ENCODE measurements around the gene SEPSECS.

SEPSECS gene

DNA sequence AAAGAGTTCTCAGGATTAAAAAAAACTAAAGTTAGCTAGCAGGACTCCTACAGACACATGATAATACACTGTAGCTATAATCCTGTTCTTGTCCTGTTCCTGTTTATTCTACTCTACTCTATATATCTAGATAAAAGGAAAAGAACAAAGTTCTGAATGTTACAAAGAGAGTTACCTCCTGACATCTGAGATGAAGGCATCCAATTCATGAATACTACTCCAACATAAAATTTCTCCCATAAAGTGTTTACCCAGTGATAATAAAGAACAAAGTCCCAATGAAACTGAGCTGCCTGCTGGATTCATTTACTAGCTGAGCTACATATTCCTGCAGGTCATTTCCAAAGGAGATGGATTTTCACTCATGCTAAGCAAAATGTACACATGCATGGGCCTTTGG, 27.1 kb downstream of the SEPSECS start:
- H3K4me3 ChIP-seq (ENCODE audit: low read depth, low read length): no peak overlapping the region
- no peak for TF ChIP-seq CTCF (IDR thresholded peaks at IDR 0.05; ENCODE audit: low read depth, low read length)

- no peak overlapping the region for H3K4me3 ChIP-seq (ENCODE audit: low read depth, low read length)
- no peak for TF ChIP-seq CTCF (IDR thresholded peaks at IDR 0.05; ENCODE audit: low read depth, low read length)
These were observed 28.3 kb downstream of the SEPSECS start for GRCh38 chr4:25131926-25132325.

- H3K4me3 ChIP-seq (ENCODE audit: low read depth, low read length): no peak overlapping the region
- no peak for TF ChIP-seq CTCF (IDR thresholded peaks at IDR 0.05; ENCODE audit: low read depth, low read length)
These were observed 28.9 kb downstream of the SEPSECS start for GRCh38 chr4:25131381-25131780.

GRCh38 chr4:25129917-25130316, 30.3 kb downstream of the SEPSECS start:
- no peak overlapping the region for H3K4me3 ChIP-seq (ENCODE audit: low read depth, low read length)
- TF ChIP-seq CTCF (IDR thresholded peaks at IDR 0.05; ENCODE audit: low read depth, low read length): no peak

DNA sequence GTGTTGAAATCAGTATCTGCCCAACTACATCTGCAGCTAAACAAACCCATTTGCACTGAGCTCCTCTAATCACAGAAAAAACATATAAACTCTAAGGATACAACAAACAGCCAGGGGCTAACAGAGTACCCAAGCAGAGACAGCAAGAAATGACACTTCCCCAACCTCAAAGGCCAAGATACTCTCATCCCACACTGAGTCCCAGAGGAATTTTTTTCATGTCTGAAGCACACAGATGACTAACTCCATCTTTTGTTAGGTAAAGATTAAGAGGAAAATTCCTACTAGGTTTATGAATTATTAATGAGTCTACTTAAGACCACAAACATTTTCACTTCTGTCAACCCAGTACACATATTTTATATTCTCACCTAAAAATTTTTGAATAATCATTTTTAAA, 31.6 kb downstream of the SEPSECS start:
- no peak for TF ChIP-seq CTCF (IDR thresholded peaks at IDR 0.05; ENCODE audit: low read depth, low read length)
- H3K4me3 ChIP-seq (ENCODE audit: low read depth, low read length): no peak overlapping the region

GRCh38 chr4:25123236-25123635, 37.0 kb downstream of the SEPSECS start:
- no peak for TF ChIP-seq CTCF (IDR thresholded peaks at IDR 0.05; ENCODE audit: low read depth, low read length)
- no peak overlapping the region for H3K4me3 ChIP-seq (ENCODE audit: low read depth, low read length)

DNA sequence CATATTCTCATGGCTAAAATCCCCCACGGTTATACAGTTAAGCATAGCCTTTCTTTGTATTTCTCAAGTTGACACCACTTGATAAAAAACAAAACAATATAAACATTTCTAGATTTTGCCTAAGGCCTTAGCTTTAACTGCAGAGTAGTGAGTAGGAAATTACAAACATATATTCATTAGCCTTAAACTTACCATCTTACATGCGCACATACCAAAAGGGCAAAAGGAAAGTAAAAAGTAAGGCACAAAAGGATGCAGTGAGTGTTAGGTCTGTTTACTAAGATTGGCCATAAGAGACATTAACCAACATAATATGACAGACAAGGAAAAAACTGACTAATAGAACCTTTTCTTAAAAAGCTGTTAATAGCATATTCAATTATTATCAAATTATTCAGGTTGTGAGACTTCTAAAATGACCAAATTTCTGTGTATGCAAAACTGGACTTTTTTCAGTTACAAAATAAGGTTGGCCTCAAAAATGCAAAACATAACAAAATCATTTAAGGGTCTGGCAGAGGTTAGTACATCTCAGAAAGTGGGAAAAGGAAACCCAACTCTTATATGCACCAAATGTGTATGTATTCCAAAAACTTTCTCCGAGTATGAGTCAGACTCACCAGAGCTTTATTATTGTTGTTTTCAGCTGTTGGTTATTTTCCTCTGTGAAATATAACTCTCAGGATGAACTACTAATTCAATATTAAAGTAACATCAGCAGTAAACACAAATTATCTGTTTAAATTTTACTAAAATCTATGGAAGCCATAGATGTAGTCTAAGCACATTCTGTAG, 39.9 kb downstream of the SEPSECS start:
- no peak for TF ChIP-seq CTCF (IDR thresholded peaks at IDR 0.05; ENCODE audit: low read depth, low read length)
- H3K4me3 ChIP-seq (ENCODE audit: low read depth, low read length): no peak overlapping the region

Measured in WI38 (cell line).